VCaP (cell line): ENCODE results near the gene PCSK5.
"Not testable (repeated sequence)": the region's sequence is repeated elsewhere in the genome, so short reads cannot be mapped to it uniquely, and the experiment has no call there.

Experiments
- H3K27ac ChIP-seq: fragments of 450-650 bp; 2 replicates; pipeline ENCODE4 v1.5.1; 2017
- CTCF ChIP-seq: fragments of 450-650 bp; conservative IDR thresholded peaks from 2 replicates; pipeline ENCODE4 v1.5.1; 2017; ENCODE audit warnings: mild to moderate bottlenecking, moderate library complexity

The PCSK5 gene

GRCh38 chr9:76067696-76068095, 177.2 kb downstream of the PCSK5 start:
- TF ChIP-seq CTCF: no peak
- H3K27ac ChIP-seq: no peak overlapping the region

DNA sequence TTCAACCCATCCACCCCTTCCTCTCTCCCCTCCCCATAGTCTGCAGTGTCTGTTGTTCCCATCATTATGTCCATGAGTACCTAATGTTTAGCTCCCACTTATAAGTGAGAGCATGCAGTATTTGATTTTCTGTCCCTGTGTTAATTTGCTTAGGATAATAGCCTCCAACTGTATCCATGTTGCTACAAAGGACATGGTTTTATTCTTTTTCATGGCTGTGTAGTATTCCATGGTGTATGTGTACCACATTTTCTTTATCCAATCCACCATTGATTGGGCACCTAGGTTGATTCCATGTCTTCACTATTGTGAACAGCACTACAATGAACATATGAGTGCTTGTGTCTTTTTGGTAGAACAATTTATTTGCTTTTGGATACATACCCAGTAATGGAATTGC, 187.1 kb downstream of the PCSK5 start:
- no peak overlapping the region for H3K27ac ChIP-seq
- TF ChIP-seq CTCF: no peak

- not testable (repeated sequence) for H3K27ac ChIP-seq
Measured at GRCh38 chr9:76081281-76081680, 190.8 kb downstream of the PCSK5 start.

DNA sequence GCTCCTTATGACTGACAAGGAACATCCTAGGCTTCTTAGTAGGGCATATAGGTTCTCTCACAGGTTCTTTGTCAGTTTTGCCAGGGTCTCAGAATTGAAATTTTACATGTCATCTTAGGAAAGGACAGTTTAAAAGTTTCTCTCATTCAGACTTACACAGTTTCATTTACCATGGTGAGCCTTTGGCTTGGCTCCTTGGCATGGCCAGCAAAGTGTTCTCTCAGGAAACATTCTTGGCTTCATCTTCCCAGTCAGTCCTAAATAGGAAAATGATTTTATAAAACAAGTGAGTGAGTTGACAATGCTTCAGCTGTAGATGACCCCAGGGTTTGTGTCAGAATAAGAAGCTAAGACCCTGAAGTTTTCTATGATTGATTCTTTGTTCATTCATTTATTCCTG, 191.6 kb downstream of the PCSK5 start:
- H3K27ac ChIP-seq: no peak overlapping the region
- no peak for TF ChIP-seq CTCF

- TF ChIP-seq CTCF: no peak
- no peak overlapping the region for H3K27ac ChIP-seq
Measured at GRCh38 chr9:76085596-76085995, 195.1 kb downstream of the PCSK5 start.

GRCh38 chr9:76086539-76086938, 196.1 kb downstream of the PCSK5 start:
- TF ChIP-seq CTCF: no peak; the same call in 1 of the 2 replicates
- H3K27ac ChIP-seq: no peak overlapping the region

GRCh38 chr9:76087976-76088375, 197.5 kb downstream of the PCSK5 start:
- no peak for TF ChIP-seq CTCF
- H3K27ac ChIP-seq: no peak overlapping the region

GRCh38 chr9:76090330-76090729, 199.9 kb downstream of the PCSK5 start:
- no peak for TF ChIP-seq CTCF
- no peak overlapping the region for H3K27ac ChIP-seq
